Keratinocyte (primary cell): ENCODE data around the gene TTC33. TPM values are rescaled to one million over a fixed set of nuclear protein-coding genes. Genes with fewer than 3 reads are reported as not detected.
A peak's percentile ranks its signal among the peaks of the same experiment; 100 is the strongest.

Source experiments
- DNase-seq: peaks from one replicate; pipeline ENCODE4 v3.0.0-alpha.2; 2011; ENCODE audit warnings: low read depth, missing footprints, low spot score
- FAIRE-seq: peaks from 2 replicates; lab custom pipeline; 2011; peaks lifted over from hg19 to GRCh38; lab: Jason Lieb, UNC
- H2AFZ ChIP-seq: 2 replicates; pipeline ENCODE4 v1.6.0; 2012; ENCODE audit warnings: low read length, control low read depth, inconsistent platforms; ENCODE audit not compliant: control insufficient read depth
- H3K27ac ChIP-seq: 2 replicates; pipeline ENCODE4 v1.5.1; 2011; ENCODE audit warnings: low read length; ENCODE audit not compliant: control insufficient read depth, insufficient read depth
- H3K27me3 ChIP-seq: 3 replicates; pipeline ENCODE4 v1.6.0; 2011; ENCODE audit warnings: low read length; ENCODE audit not compliant: control insufficient read depth, insufficient read depth; ENCODE audit errors: extremely low read depth
- H3K36me3 ChIP-seq, 2 experiments: 2 replicates in 1 of 2; 3 replicates in 1 of 2; pipeline ENCODE4 v1.5.1; 2011; ENCODE audit warnings: low read length in 2 of 2, mild to moderate bottlenecking in 1 of 2; ENCODE audit not compliant: control insufficient read depth in 2 of 2, insufficient read depth in 2 of 2; ENCODE audit errors: extremely low read depth in 1 of 2
- H3K4me1 ChIP-seq: 3 replicates; pipeline ENCODE4 v1.5.1; 2011; ENCODE audit warnings: low read length; ENCODE audit not compliant: control insufficient read depth, insufficient read depth; ENCODE audit errors: extremely low read depth
- H3K4me2 ChIP-seq: 3 replicates; pipeline ENCODE4 v1.6.0; 2011; ENCODE audit warnings: low read depth, low read length; ENCODE audit not compliant: control insufficient read depth, insufficient read depth; ENCODE audit errors: extremely low read depth
- H3K4me3 ChIP-seq, 3 experiments: fragments of 200-600 bp in 1 of 3; sonication (generic) in 1 of 3; 2 replicates in 2 of 3; 3 replicates in 1 of 3; pipeline ENCODE4 v1.5.1; 2011 to 2016; ENCODE audit warnings: low read length in 3 of 3, mild to moderate bottlenecking in 3 of 3, control low read depth in 2 of 3, inconsistent platforms in 1 of 3, low read depth in 1 of 3, mixed read lengths in 1 of 3, mixed run types in 1 of 3, moderate library complexity in 1 of 3; ENCODE audit not compliant: control insufficient read depth in 2 of 3, insufficient read depth in 2 of 3; ENCODE audit errors: extremely low read depth in 1 of 3
- H3K79me2 ChIP-seq: 2 replicates; pipeline ENCODE4 v1.6.0; 2012; ENCODE audit warnings: low read length; ENCODE audit not compliant: control insufficient read depth, insufficient read depth
- H3K9ac ChIP-seq: 3 replicates; pipeline ENCODE4 v1.6.0; 2011; ENCODE audit warnings: low read length; ENCODE audit not compliant: control insufficient read depth, insufficient read depth; ENCODE audit errors: extremely low read depth
- H3K9me1 ChIP-seq: 3 replicates; pipeline ENCODE4 v1.6.0; 2011; ENCODE audit warnings: low read length; ENCODE audit not compliant: control insufficient read depth, insufficient read depth; ENCODE audit errors: extremely low read depth
- H3K9me3 ChIP-seq: 2 replicates; pipeline ENCODE4 v1.5.1; 2012; ENCODE audit warnings: low read depth, low read length; ENCODE audit not compliant: control insufficient read depth
- H4K20me1 ChIP-seq: 3 replicates; pipeline ENCODE4 v1.6.0; 2011; ENCODE audit warnings: low read length; ENCODE audit not compliant: control insufficient read depth, insufficient read depth; ENCODE audit errors: extremely low read depth
- EZH2 ChIP-seq: IDR thresholded peaks from one replicate; pipeline ENCODE4 v1.6.1; 2012; ENCODE audit warnings: inconsistent platforms, mild to moderate bottlenecking, low read length, moderate library complexity
- dilution Hi-C: fragments of 300-500 bp; cut with MboI; formaldehyde crosslinking; loops from one replicate; pipeline ENCODE4 v1.7.0; 2020; ENCODE audit warnings: low sequenced_read_pairs; ENCODE audit not compliant: extremely low pct_ligation_motif_present
- polyA plus RNA-seq, 5 experiments: library from polyadenylated mRNA; depleted of rRNA in 3 of 5; stranded (reverse) in 3 of 5; stranded (forward) in 1 of 5; unstranded in 1 of 5; fragments of >200 nt; gene quantifications; 1 replicate in 1 of 5; 2 replicates in 3 of 5; 3 replicates in 1 of 5; pipeline versions ENCODE4 v1.2.1 to v1.2.3, GENCODE V29; 2011 to 2012; ENCODE audit warnings: missing spikeins in 2 of 5, low read depth in 1 of 5, low replicate concordance in 1 of 5
- TF ChIP-seq, protein P1 (sequence below), 3 experiments: IDR thresholded peaks in 1 of 3; conservative IDR thresholded peaks in 1 of 3; optimal IDR thresholded peaks in 1 of 3; 2 replicates in 2 of 3; 3 replicates in 1 of 3; pipeline versions ENCODE3 to v1.5.1; 2011; ENCODE audit warnings: low read length in 3 of 3, mild to moderate bottlenecking in 3 of 3, moderate library complexity in 2 of 3, control low read depth in 1 of 3, inconsistent platforms in 1 of 3; ENCODE audit not compliant: insufficient read depth in 2 of 3; ENCODE audit errors: extremely low read depth in 1 of 3

Gene TTC33
- polyA plus RNA-seq, 1 donor (not counting 4 experiments of a cell fraction or from before 2014, with no cell fraction given), result 7.1 TPM

DNA sequence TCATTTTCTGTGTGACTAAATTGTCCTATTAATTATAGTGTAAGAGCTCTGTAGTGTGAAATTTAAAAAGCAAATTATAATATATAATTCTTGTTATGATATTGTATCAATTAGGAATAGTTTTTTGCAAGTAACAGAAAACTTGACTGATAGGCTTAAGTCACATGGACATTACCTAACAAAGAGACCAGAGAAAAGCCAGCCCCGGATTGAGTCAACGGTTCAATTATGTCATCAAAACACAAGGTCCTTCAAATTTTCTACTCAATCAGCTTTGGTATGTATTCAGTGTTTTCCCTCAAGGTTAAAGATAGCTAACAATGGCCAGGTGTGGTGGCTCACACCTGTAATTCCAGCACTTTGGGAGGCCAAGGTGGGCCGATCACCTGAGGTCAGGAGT lies 202.8 kb downstream of the TTC33 start:
- H3K27ac ChIP-seq, result no peak overlapping the region
- no peak overlapping the region for H3K4me3 ChIP-seq
- H3K9me1 ChIP-seq, result no peaks in the 10 kb centered on the region
- H3K4me2 ChIP-seq, result no peak overlapping the region
- H3K36me3 ChIP-seq, result no peaks in the 10 kb centered on the region
- H3K9ac ChIP-seq, result no peak overlapping the region
- no peak for DNase-seq
- no peaks in the 10 kb centered on the region for H3K9me3 ChIP-seq
- no peaks in the 10 kb centered on the region for H3K79me2 ChIP-seq
- H2AFZ ChIP-seq, result no peak overlapping the region
- no peak for FAIRE-seq
- H3K4me1 ChIP-seq, result peaks cover 22% of the 10 kb centered on the region
- dilution Hi-C loops, result no loop called here
- no peaks in the 10 kb centered on the region for H3K27me3 ChIP-seq
- TF ChIP-seq, protein P1, sequence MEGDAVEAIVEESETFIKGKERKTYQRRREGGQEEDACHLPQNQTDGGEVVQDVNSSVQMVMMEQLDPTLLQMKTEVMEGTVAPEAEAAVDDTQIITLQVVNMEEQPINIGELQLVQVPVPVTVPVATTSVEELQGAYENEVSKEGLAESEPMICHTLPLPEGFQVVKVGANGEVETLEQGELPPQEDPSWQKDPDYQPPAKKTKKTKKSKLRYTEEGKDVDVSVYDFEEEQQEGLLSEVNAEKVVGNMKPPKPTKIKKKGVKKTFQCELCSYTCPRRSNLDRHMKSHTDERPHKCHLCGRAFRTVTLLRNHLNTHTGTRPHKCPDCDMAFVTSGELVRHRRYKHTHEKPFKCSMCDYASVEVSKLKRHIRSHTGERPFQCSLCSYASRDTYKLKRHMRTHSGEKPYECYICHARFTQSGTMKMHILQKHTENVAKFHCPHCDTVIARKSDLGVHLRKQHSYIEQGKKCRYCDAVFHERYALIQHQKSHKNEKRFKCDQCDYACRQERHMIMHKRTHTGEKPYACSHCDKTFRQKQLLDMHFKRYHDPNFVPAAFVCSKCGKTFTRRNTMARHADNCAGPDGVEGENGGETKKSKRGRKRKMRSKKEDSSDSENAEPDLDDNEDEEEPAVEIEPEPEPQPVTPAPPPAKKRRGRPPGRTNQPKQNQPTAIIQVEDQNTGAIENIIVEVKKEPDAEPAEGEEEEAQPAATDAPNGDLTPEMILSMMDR (optimal IDR thresholded peaks at IDR 0.05 in 1 of 3, IDR thresholded peaks at IDR 0.05 in 1 of 3, conservative IDR thresholded peaks at IDR 0.05 in 1 of 3; ENCODE audit: extremely low read depth in 1 of 3, insufficient read depth in 2 of 3, low read length in 3 of 3), result no peak
- no peak for TF ChIP-seq EZH2
- no peaks in the 10 kb centered on the region for H4K20me1 ChIP-seq

DNA sequence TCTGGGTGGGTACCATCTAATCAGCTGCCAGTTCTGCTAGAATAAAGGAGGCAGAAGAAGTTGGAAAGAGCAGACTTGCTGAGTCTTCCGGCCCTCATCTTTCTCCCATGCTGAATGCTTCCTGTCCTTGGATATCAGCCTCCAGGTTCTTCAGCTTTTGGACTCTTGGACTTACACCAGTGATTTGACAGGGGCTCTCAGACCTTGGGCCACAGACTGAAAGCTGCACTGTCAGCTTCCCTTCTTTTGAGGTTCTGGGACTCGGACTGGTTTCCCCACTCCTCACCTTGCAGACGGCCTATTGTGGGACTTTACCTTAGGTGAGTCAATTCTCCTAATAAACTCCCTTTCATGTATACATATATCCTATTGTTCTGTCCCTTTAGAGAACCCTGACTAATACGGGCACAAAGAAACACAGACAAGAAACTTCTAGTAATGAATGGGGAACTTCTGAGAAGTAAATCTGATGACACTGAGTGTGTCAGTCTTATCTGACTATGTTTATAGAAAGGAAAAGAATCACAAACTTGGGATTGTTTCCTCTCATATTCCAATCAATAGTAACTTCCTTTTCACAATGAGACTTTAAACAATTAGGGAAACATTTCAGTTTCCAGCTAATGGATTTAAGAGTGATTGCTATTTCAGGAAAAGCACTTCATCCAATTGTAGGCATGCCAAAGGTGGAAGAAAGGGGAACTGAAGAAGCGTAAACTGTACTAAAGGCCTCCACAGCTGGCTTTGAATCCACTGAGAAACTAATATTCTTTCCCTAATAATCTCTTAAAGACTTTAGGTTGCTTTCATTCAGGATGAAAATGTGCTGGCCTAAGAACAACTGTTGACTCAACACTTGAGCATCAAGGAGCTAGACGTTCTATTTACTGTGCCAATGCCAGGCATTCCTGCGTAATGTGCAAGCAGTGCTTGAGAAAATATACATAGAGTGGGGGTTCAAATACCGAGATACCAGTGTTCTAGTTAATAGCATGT lies 204.0 kb downstream of the TTC33 start:
- Histone ChIP-seq H3K9me3 (no peaks in the 10 kb centered on the region), H3K79me2 (no peaks in the 10 kb centered on the region), H3K4me3 (peak overlapping the region in 1 of 3 experiments; percentile 27), H3K27me3 (no peaks in the 10 kb centered on the region), H3K9ac (peak overlapping the region; percentile 57), H3K4me2 (peak overlapping the region; percentile 73), H3K4me1 (peaks cover 16% of the 10 kb centered on the region), H2AFZ (peak overlapping the region; percentile 71), H3K9me1 (no peaks in the 10 kb centered on the region), H3K36me3 (no peaks in the 10 kb centered on the region), H3K27ac (peak overlapping the region; percentile 90), H4K20me1 (no peaks in the 10 kb centered on the region)
- FAIRE-seq (no peak), DNase-seq (peak; percentile 70)
- TF ChIP-seq, protein P1 (optimal IDR thresholded peaks at IDR 0.05 in 1 of 3, IDR thresholded peaks at IDR 0.05 in 1 of 3, conservative IDR thresholded peaks at IDR 0.05 in 1 of 3; ENCODE audit: extremely low read depth in 1 of 3, insufficient read depth in 2 of 3, low read length in 3 of 3), result no peak
- no peak for TF ChIP-seq EZH2
- dilution Hi-C loops, result no loop called here
